ENCODE measurements around the gene MSI2. TPM values are rescaled to one million over a fixed set of nuclear protein-coding genes. Genes with fewer than 3 reads are reported as not detected.

Gene MSI2
- total and polyA plus RNA-seq, 2 experiments from 2014 or later: 18.9 to 41.8 TPM

DNA sequence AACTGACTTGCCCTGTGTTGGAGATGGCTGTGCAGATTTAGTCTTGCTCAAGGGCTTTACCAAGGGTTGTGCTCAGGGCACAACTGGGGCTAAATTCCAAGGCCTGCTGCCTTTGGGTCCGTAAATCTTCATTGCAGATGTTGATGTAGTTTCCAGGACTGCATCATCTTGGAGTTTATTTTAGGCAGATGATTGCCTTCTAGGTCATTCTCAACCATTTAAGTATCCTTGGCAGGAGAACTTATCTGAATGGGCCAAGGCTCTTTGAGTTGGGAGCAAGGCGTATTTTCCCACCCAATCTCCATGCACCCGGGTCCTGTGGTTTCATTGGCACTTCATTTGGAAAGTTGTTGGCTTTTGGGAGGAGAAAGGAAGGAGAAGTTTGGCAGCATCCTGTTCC is 200.3 kb downstream of the MSI2 start (continued):
- TF ChIP-seq CREB1 (CRISPR knock-in tag; IDR thresholded peaks at IDR 0.05; ENCODE audit: low read depth): no peak

DNA sequence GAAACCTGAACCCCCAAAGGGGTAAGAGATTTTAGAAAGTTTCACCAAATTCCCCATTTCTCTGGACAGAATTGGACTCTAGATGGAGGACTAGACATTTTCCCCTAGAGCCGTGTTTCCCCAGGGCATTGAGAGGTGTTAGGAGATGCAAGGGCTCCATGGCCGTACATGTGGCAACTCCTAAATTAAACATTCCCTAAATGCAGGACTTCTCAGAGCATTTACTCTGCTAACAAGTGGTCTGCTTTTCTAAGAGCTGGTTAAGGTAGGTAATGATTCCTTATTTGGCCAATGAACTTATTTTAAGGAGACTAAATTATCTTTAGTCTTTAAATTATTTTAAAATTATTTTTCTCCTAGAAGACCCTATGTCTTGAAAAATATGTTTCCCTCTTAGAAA is 200.9 kb downstream of the MSI2 start:
- peaks cover 3% of the 10 kb centered on the region; the same call in 2 of the 3 replicates for H3K36me3 Mint-ChIP-seq (ENCODE audit: low read depth)
- Histone ChIP-seq H3K4me2 (no peak overlapping the region), H3F3A (replicated peaks; ENCODE audit: low read depth) (no peaks in the 10 kb centered on the region), H3K36me3 (ENCODE audit: insufficient read depth) (no peaks in the 10 kb centered on the region), H3K27ac (ENCODE audit: low read depth) (no peak overlapping the region), H2AFZ (no peak overlapping the region), H3K79me2 (replicated peaks; ENCODE audit: insufficient read depth) (no peaks in the 10 kb centered on the region; the same call in none of the 2 replicates), H3K9me2 (ENCODE audit: insufficient read depth) (no peaks in the 10 kb centered on the region), H4K20me1 (replicated peaks; ENCODE audit: insufficient read depth) (peaks cover 12% of the 10 kb centered on the region), H3K27me3 (ENCODE audit: insufficient read depth) (no peaks in the 10 kb centered on the region), H3K4me1 (ENCODE audit: insufficient read depth) (no peaks in the 10 kb centered on the region; the same call in 1 of the 2 replicates), H3K4me3 (no peak overlapping the region)
- H3K4me3 Mint-ChIP-seq: no peak overlapping the region
- no peaks in the 10 kb centered on the region; the same call in 2 of the 3 replicates for H3K9me3 Mint-ChIP-seq
- H3K4me1 Mint-ChIP-seq: peaks cover 18% of the 10 kb centered on the region
- ATAC-seq (no peak), DNase-seq (ENCODE audit: low spot score) (no peak)
- TF ChIP-seq EZH2 (IDR thresholded peaks at IDR 0.05; ENCODE audit: low read depth, unreplicated experiment): no peak
- no peak for TF ChIP-seq EZH2phosphoT487 (IDR thresholded peaks at IDR 0.05; ENCODE audit: unreplicated experiment)
- TF ChIP-seq, protein P1, sequence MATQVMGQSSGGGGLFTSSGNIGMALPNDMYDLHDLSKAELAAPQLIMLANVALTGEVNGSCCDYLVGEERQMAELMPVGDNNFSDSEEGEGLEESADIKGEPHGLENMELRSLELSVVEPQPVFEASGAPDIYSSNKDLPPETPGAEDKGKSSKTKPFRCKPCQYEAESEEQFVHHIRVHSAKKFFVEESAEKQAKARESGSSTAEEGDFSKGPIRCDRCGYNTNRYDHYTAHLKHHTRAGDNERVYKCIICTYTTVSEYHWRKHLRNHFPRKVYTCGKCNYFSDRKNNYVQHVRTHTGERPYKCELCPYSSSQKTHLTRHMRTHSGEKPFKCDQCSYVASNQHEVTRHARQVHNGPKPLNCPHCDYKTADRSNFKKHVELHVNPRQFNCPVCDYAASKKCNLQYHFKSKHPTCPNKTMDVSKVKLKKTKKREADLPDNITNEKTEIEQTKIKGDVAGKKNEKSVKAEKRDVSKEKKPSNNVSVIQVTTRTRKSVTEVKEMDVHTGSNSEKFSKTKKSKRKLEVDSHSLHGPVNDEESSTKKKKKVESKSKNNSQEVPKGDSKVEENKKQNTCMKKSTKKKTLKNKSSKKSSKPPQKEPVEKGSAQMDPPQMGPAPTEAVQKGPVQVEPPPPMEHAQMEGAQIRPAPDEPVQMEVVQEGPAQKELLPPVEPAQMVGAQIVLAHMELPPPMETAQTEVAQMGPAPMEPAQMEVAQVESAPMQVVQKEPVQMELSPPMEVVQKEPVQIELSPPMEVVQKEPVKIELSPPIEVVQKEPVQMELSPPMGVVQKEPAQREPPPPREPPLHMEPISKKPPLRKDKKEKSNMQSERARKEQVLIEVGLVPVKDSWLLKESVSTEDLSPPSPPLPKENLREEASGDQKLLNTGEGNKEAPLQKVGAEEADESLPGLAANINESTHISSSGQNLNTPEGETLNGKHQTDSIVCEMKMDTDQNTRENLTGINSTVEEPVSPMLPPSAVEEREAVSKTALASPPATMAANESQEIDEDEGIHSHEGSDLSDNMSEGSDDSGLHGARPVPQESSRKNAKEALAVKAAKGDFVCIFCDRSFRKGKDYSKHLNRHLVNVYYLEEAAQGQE (IDR thresholded peaks at IDR 0.05; ENCODE audit: unreplicated experiment): no peak
- TF ChIP-seq CREB1 (CRISPR knock-in tag; IDR thresholded peaks at IDR 0.05; ENCODE audit: low read depth): no peak
- no peak for TF ChIP-seq NANOG (IDR thresholded peaks at IDR 0.05; ENCODE audit: borderline replicate concordance)
- peaks cover 7% of the 10 kb centered on the region for H3K27me3 Mint-ChIP-seq (ENCODE audit: insufficient read depth, low read depth, poor library complexity)
- H3K27ac Mint-ChIP-seq: no peak overlapping the region

DNA sequence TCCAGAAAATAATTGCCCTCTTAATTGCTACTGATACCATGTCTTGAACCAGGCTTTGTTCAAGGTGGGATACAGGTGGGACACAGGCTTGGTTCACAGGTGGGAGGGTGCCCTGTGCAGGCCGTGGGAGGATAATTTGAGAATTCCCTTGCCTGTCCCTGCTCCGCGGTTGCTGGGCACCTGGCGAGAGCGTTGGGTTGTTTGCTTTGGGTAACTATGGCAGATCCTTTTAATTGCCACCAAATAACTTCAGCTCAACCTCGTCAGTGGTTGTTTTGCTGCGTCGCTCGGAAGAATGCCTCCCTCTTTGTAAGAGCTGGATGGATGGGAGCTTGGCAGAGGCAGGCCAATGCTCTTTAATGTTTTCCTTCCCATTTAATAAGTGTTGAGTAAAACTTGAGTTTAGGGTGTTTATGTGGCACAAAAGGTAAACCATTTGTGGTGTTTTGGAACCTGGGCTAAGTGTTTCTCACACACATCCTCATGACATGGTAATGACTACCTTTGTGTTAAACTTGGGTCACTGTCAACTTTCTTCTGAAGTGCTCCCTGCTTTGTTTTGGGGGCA is 202.5 kb downstream of the MSI2 start:
- Mint-ChIP-seq H3K9me3 (no peaks in the 10 kb centered on the region; the same call in 2 of the 3 replicates), H3K4me1 (peaks cover 25% of the 10 kb centered on the region), H3K4me3 (no peak overlapping the region), H3K36me3 (ENCODE audit: low read depth) (peaks cover 3% of the 10 kb centered on the region; the same call in 2 of the 3 replicates), H3K27ac (no peak overlapping the region), H3K27me3 (ENCODE audit: insufficient read depth, low read depth, poor library complexity) (peaks cover 12% of the 10 kb centered on the region)
- Histone ChIP-seq H3K4me1 (ENCODE audit: insufficient read depth) (no peaks in the 10 kb centered on the region; the same call in 1 of the 2 replicates), H3F3A (replicated peaks; ENCODE audit: low read depth) (no peaks in the 10 kb centered on the region), H3K36me3 (ENCODE audit: insufficient read depth) (no peaks in the 10 kb centered on the region), H4K20me1 (replicated peaks; ENCODE audit: insufficient read depth) (peaks cover 12% of the 10 kb centered on the region), H2AFZ (no peak overlapping the region), H3K27me3 (ENCODE audit: insufficient read depth) (no peaks in the 10 kb centered on the region), H3K27ac (ENCODE audit: low read depth) (no peak overlapping the region), H3K9me2 (ENCODE audit: insufficient read depth) (no peaks in the 10 kb centered on the region), H3K4me2 (no peak overlapping the region), H3K4me3 (no peak overlapping the region), H3K79me2 (replicated peaks; ENCODE audit: insufficient read depth) (no peaks in the 10 kb centered on the region; the same call in none of the 2 replicates)
- DNase-seq (ENCODE audit: low spot score) (no peak), ATAC-seq (no peak)
- TF ChIP-seq ZNF331 (CRISPR knock-in tag; IDR thresholded peaks at IDR 0.05; ENCODE audit: low read depth): no peak
- TF ChIP-seq, protein P2, sequence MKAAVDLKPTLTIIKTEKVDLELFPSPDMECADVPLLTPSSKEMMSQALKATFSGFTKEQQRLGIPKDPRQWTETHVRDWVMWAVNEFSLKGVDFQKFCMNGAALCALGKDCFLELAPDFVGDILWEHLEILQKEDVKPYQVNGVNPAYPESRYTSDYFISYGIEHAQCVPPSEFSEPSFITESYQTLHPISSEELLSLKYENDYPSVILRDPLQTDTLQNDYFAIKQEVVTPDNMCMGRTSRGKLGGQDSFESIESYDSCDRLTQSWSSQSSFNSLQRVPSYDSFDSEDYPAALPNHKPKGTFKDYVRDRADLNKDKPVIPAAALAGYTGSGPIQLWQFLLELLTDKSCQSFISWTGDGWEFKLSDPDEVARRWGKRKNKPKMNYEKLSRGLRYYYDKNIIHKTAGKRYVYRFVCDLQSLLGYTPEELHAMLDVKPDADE (IDR thresholded peaks at IDR 0.05): no peak
- no peak for TF ChIP-seq CREB1 (CRISPR knock-in tag; IDR thresholded peaks at IDR 0.05; ENCODE audit: low read depth)
- TF ChIP-seq, protein P1 (IDR thresholded peaks at IDR 0.05; ENCODE audit: unreplicated experiment): no peak
- TF ChIP-seq, protein P3, sequence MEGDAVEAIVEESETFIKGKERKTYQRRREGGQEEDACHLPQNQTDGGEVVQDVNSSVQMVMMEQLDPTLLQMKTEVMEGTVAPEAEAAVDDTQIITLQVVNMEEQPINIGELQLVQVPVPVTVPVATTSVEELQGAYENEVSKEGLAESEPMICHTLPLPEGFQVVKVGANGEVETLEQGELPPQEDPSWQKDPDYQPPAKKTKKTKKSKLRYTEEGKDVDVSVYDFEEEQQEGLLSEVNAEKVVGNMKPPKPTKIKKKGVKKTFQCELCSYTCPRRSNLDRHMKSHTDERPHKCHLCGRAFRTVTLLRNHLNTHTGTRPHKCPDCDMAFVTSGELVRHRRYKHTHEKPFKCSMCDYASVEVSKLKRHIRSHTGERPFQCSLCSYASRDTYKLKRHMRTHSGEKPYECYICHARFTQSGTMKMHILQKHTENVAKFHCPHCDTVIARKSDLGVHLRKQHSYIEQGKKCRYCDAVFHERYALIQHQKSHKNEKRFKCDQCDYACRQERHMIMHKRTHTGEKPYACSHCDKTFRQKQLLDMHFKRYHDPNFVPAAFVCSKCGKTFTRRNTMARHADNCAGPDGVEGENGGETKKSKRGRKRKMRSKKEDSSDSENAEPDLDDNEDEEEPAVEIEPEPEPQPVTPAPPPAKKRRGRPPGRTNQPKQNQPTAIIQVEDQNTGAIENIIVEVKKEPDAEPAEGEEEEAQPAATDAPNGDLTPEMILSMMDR (conservative IDR thresholded peaks at IDR 0.05; ENCODE audit: low read depth in 2 of 2): no peak
- TF ChIP-seq NANOG (IDR thresholded peaks at IDR 0.05; ENCODE audit: borderline replicate concordance): no peak
- no peak for TF ChIP-seq EZH2 (IDR thresholded peaks at IDR 0.05; ENCODE audit: low read depth, unreplicated experiment)
- no peak for TF ChIP-seq EZH2phosphoT487 (IDR thresholded peaks at IDR 0.05; ENCODE audit: unreplicated experiment)
- TF ChIP-seq POLR2AphosphoS5 (IDR thresholded peaks at IDR 0.05; ENCODE audit: low read depth): no peak
- no peak for TF ChIP-seq ZNF114 (CRISPR knock-in tag; IDR thresholded peaks at IDR 0.05)
- TF ChIP-seq JUNB (IDR thresholded peaks at IDR 0.05; ENCODE audit: unreplicated experiment): no peak
- no peak for TF ChIP-seq STAT1 (IDR thresholded peaks at IDR 0.05; ENCODE audit: unreplicated experiment)

Data from GM23338 (cell line).